Measurements from ENCODE around the gene ZNF654.
A peak's percentile ranks its signal among the peaks of the same experiment; 100 is the strongest.

The ZNF654 gene

DNA sequence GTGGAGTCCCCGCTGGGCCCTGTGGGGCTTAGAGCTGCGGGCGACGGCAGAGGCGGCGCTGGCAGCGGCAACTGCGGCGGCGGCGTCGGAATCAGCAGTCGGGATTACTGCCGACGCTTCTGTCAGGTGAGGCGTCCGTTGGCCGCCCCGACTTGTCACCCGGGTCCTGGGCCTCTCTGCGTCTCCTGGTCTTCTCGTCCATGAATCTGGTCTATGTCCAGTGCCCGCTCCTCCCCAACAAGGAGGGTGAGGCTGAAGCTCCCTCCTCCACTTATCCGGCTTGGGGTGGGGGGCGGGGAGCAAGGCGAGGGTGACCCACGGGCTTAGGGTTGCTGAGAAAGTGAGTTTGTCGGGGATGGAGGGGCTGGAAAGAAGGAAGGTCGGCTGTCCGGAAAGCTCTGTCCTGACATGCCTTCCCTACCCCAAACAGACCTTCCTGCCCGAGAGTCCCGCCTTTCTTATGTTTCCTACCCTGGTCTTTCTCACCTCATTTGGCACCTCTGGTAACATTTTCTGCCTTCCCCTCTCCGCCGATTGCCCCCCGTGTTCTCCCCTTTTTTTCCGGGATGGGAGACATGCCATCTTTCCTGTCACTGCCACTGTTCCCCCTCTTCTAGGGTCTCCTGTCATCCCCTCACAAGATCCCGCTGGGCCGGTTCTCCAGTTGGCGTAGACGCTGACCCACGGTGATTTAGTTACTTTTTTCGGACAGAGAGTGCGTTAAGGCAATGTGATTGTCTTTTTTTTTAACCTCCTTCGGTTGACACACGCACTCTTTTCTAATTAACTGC lies 520 bp downstream of the ZNF654 start:
- TF ChIP-seq, protein P1, sequence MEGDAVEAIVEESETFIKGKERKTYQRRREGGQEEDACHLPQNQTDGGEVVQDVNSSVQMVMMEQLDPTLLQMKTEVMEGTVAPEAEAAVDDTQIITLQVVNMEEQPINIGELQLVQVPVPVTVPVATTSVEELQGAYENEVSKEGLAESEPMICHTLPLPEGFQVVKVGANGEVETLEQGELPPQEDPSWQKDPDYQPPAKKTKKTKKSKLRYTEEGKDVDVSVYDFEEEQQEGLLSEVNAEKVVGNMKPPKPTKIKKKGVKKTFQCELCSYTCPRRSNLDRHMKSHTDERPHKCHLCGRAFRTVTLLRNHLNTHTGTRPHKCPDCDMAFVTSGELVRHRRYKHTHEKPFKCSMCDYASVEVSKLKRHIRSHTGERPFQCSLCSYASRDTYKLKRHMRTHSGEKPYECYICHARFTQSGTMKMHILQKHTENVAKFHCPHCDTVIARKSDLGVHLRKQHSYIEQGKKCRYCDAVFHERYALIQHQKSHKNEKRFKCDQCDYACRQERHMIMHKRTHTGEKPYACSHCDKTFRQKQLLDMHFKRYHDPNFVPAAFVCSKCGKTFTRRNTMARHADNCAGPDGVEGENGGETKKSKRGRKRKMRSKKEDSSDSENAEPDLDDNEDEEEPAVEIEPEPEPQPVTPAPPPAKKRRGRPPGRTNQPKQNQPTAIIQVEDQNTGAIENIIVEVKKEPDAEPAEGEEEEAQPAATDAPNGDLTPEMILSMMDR (IDR thresholded peaks at IDR 0.05; ENCODE audit: control insufficient read depth, extremely low read depth, insufficient read depth) = no peak
- DNase-seq (ENCODE audit: low read depth) = no peak
- peak overlapping the region; percentile 97 for H3K4me3 ChIP-seq (ENCODE audit: low read depth, low read length)

DNA sequence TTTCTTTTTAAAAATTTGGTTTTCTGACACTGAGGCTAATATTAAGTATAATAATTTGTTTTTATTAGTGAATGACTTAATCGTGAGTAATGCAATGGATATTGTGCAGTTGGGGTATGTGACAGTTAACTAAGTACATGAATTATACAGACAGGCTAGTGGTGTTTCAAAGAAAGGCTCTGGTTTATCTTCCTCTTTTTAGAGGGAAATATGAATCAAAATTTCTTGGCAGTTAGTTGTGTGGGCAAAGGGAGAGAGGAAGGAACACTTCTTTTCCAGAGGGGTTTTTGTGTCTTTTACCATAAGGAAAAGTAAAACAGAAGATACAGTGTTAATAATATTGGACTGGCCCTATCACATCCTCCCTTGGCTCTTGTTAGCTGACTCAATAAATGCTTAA lies 2.7 kb downstream of the ZNF654 start:
- DNase-seq (ENCODE audit: low read depth) = no peak
- TF ChIP-seq, protein P1 (IDR thresholded peaks at IDR 0.05; ENCODE audit: control insufficient read depth, extremely low read depth, insufficient read depth) = no peak
- no peak overlapping the region for H3K4me3 ChIP-seq (ENCODE audit: low read depth, low read length)

DNA sequence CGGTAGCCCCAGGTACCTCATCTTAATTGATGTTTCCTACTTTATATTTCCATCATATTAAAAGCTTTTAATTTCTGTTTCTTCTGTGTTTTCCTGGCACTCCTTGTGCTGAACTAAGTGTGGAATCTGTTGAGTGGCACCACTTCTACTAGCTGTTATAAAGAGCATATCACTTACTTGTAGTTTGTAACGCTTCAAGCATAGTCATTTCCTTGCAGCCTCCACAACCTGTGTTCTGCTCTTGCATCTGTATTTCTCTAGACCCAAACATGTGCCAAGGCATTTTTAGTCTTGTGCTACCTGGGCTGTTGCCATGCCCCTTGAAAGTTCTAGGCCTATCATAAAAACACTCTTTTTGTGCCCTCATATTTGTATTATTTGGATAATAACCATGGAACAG lies 16.0 kb downstream of the ZNF654 start:
- TF ChIP-seq, protein P1 (IDR thresholded peaks at IDR 0.05; ENCODE audit: control insufficient read depth, extremely low read depth, insufficient read depth) = no peak
- DNase-seq (ENCODE audit: low read depth) = no peak
- H3K4me3 ChIP-seq (ENCODE audit: low read depth, low read length) = no peak overlapping the region

DNA sequence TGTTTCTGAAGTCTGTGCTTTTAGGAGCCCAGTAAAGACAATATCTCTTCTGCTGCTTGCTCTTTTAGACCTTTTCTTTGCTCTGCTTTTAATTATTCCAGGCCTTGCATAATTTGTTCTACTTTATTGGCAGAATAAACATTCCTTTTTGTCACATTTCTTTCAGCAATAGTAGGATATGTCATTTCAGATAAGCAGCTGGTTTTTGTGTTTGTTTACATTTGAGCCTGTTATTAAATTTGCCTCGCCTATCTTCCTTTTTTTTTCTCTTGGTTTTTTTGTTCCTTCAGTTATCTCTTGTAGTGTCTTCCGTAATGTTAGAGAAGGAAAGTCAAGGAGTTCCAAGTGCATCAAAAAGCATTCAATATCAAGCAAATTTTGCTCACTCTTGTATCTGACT lies 16.4 kb downstream of the ZNF654 start:
- no peak for DNase-seq (ENCODE audit: low read depth)
- H3K4me3 ChIP-seq (ENCODE audit: low read depth, low read length) = no peak overlapping the region
- TF ChIP-seq, protein P1 (IDR thresholded peaks at IDR 0.05; ENCODE audit: control insufficient read depth, extremely low read depth, insufficient read depth) = no peak

DNA sequence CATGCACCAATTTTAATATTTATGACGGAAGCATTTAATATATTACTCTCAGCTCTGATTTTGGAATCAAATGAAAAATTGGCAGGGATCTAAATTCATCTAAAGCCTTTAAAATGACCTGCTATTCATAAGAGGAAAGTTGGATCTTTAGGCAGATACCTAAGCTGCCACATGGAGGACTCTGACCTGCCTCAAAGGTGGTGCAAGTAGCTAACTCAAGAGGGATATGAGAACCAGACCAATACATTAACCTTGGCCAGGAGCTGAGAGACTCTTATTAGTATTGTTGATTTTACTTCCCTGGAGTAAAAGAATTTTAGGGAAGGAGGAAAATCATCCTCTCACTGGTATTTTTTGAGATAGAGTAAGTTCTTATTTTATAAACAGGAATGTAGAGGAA lies 17.7 kb downstream of the ZNF654 start:
- DNase-seq (ENCODE audit: low read depth) = no peak
- H3K4me3 ChIP-seq (ENCODE audit: low read depth, low read length) = no peak overlapping the region
- TF ChIP-seq, protein P1 (IDR thresholded peaks at IDR 0.05; ENCODE audit: control insufficient read depth, extremely low read depth, insufficient read depth) = no peak

DNA sequence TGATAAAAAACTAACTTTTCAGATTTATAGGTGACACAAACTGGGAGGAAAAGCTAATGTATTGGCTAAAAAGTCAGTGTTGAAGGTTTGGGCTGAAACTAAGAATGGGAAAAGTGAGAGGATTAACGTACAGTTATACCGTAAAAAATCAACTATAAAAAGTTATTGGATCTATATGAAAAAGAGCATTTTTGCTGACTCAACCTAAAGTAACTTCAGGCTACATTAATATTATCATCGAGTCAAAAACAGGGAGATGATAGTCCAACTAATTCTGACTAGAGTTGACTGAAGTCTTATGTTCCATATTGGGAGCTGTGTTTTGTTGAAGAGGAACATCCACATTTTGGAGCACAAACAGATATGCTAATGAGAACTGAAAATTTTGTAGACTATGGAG lies 19.9 kb downstream of the ZNF654 start:
- TF ChIP-seq, protein P1 (IDR thresholded peaks at IDR 0.05; ENCODE audit: control insufficient read depth, extremely low read depth, insufficient read depth) = no peak
- no peak for DNase-seq (ENCODE audit: low read depth)
- H3K4me3 ChIP-seq (ENCODE audit: low read depth, low read length) = no peak overlapping the region

DNA sequence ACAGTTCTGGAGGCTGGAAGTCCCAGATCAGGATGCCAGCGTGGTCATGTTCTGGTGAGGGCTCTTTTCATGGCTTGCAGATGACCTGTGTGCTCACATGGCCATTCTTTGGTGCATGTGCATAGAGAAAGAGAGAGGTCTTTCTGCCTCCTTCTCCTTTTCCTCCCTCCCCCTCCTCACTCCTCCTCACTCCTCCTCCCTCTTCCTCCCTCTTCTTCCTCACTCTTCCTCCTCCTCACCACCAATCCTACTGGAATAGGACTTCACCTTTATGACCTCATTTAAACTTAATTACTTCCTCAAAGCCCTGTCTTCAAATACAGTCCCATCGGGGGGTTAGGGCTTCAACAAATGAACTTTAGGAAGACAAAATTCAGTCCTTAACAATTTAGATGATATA lies 23.8 kb downstream of the ZNF654 start:
- TF ChIP-seq, protein P1 (IDR thresholded peaks at IDR 0.05; ENCODE audit: control insufficient read depth, extremely low read depth, insufficient read depth) = no peak
- no peak for DNase-seq (ENCODE audit: low read depth)
- H3K4me3 ChIP-seq (ENCODE audit: low read depth, low read length) = no peak overlapping the region

Measured in LNCaP clone FGC (cell line).